BLaER1 (cell line): ENCODE measurements around the gene FHAD1.

Experiments
- H3K27ac ChIP-seq: shearing (Covaris generic); formaldehyde crosslinking; 2 replicates; pipeline ENCODE4 v1.8.1; 2022
- H3K27me3 ChIP-seq: shearing (Covaris generic); formaldehyde crosslinking; 2 replicates; pipeline ENCODE4 v1.8.1; 2022
- H3K36me3 ChIP-seq: shearing (Covaris generic); formaldehyde crosslinking; 2 replicates; pipeline ENCODE4 v1.8.1; 2022
- H3K4me1 ChIP-seq: shearing (Covaris generic); formaldehyde crosslinking; 2 replicates; pipeline ENCODE4 v1.8.1; 2022
- H3K4me2 ChIP-seq: shearing (Covaris generic); formaldehyde crosslinking; 2 replicates; pipeline ENCODE4 v1.8.1; 2022
- H3K4me3 ChIP-seq: shearing (Covaris generic); formaldehyde crosslinking; 2 replicates; pipeline ENCODE4 v1.8.1; 2022
- H3K9ac ChIP-seq: shearing (Covaris generic); formaldehyde crosslinking; 2 replicates; pipeline ENCODE4 v1.8.1; 2022
- H3K9me3 ChIP-seq: shearing (Covaris generic); formaldehyde crosslinking; 2 replicates; pipeline ENCODE4 v1.8.1; 2022
- H4K20me1 ChIP-seq: shearing (Covaris generic); formaldehyde crosslinking; 2 replicates; pipeline ENCODE4 v1.8.1; 2022
- Cebpa-rat ChIP-seq: shearing (Covaris generic); IDR thresholded peaks from 2 replicates; pipeline ENCODE4 v1.8.1; 2022

Gene FHAD1

DNA sequence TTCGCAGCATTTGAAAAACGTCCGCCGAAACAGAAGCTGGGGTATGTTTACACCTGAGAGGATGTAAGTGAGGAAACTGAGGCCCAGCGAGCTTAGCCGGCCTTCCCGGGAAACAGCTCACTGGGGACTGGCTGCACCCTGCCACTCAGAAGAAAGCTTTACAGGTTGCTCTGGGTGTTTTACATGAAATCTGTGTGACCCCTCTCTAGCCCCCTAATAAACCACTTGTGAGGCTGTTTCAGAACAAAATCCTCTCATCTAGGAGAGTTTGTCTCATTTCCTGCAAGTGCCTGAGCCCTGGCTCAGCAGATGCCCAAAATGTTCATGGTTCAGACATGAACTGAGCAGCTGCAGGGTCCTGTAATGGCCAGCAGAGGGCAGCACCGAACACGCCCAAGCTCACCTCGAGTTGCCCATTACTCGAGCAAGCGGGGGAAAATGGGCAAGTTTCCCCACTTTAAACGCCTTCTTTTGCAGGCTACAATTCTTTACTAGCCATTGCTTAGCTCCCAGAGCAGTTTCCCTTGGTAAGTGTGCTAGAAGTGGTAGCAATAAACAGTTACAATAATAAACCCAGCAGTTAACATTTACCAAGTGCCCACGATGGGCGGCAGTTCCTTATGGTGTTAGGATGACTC, 76.4 kb downstream of the FHAD1 start:
- TF ChIP-seq Cebpa-rat: no peak
- Histone ChIP-seq H3K4me3 (no peak overlapping the region), H4K20me1 (no peaks in the 10 kb centered on the region), H3K27me3 (no peaks in the 10 kb centered on the region), H3K9ac (no peak overlapping the region), H3K9me3 (peaks cover 5% of the 10 kb centered on the region), H3K4me1 (peaks cover 2% of the 10 kb centered on the region), H3K4me2 (no peak overlapping the region), H3K36me3 (no peaks in the 10 kb centered on the region), H3K27ac (no peak overlapping the region)

- Histone ChIP-seq H3K9me3 (peaks cover 5% of the 10 kb centered on the region), H4K20me1 (no peaks in the 10 kb centered on the region), H3K4me1 (peaks cover 9% of the 10 kb centered on the region), H3K27me3 (no peaks in the 10 kb centered on the region), H3K36me3 (no peaks in the 10 kb centered on the region), H3K4me3 (no peak overlapping the region), H3K4me2 (no peak overlapping the region), H3K27ac (no peak overlapping the region), H3K9ac (no peak overlapping the region)
- no peak for TF ChIP-seq Cebpa-rat
Observed at GRCh38 chr1:15323989-15324868, 77.2 kb downstream of the FHAD1 start.

DNA sequence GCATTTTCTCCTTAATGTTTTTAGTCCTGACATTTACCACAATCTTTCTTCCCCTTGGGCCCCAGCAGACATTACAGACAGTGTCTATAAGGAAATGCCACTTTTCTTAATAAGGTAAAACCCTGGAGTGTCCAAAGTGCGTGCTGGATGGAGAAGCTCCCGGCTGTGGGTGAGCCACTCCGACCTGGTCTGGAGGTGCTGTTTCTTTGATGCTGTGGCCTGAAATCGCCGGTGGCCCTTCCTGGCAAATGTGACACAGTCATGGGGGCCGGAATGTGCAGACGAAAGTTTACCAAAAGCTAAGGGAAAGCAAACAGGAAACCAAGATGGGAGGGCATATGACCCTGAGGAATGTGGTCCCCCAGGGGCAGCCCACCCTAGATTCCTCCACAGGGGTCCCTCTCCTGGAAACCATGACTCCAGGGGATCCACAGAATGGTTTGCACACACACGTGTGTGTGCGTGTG, 77.9 kb downstream of the FHAD1 start:
- H3K9me3 ChIP-seq: peaks cover 5% of the 10 kb centered on the region
- H3K4me3 ChIP-seq: no peak overlapping the region
- H3K4me2 ChIP-seq: no peak overlapping the region
- no peaks in the 10 kb centered on the region for H4K20me1 ChIP-seq
- H3K27me3 ChIP-seq: no peaks in the 10 kb centered on the region
- no peak overlapping the region for H3K27ac ChIP-seq
- H3K36me3 ChIP-seq: no peaks in the 10 kb centered on the region
- no peak overlapping the region for H3K9ac ChIP-seq
- H3K4me1 ChIP-seq: peaks cover 14% of the 10 kb centered on the region
- TF ChIP-seq Cebpa-rat: no peak

DNA sequence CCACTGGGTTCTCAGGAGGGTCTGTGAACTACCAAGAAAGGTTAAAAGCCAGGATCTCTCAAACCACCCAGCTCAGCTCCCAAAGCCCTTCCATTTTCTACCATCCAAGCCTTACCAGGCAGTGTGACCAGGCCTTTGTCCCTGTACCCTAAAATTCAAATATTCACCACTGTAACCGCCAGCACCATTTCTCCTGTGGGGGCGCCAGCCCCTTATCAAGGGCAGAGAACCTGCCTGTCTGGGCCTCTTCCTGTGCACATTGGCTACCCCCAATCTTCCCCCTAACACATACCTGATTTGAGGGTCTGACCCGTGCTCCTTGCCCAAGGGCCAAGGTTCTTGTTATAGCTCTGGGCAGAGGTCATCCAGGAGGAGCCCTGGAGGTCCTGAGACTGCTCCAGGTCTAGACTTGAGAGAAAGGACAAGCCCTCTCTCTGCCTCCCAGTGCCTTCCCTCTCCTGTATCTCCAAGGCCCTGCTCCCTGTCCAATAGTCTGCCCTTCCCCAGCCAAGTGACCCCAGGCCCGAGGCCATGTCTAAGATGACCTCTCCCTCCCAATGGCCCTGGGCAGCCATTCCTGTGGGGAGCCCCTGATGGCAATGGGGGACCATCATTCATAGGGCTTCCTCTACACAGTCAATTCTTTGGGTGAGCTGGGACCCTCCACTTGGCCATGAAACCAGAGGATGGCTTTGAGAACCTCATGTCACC, 78.5 kb downstream of the FHAD1 start:
- Histone ChIP-seq H3K27me3 (no peaks in the 10 kb centered on the region), H4K20me1 (no peaks in the 10 kb centered on the region), H3K27ac (no peak overlapping the region), H3K4me3 (no peak overlapping the region), H3K9ac (no peak overlapping the region), H3K36me3 (no peaks in the 10 kb centered on the region), H3K4me1 (peaks cover 14% of the 10 kb centered on the region), H3K4me2 (no peak overlapping the region), H3K9me3 (no peaks in the 10 kb centered on the region)
- no peak for TF ChIP-seq Cebpa-rat

DNA sequence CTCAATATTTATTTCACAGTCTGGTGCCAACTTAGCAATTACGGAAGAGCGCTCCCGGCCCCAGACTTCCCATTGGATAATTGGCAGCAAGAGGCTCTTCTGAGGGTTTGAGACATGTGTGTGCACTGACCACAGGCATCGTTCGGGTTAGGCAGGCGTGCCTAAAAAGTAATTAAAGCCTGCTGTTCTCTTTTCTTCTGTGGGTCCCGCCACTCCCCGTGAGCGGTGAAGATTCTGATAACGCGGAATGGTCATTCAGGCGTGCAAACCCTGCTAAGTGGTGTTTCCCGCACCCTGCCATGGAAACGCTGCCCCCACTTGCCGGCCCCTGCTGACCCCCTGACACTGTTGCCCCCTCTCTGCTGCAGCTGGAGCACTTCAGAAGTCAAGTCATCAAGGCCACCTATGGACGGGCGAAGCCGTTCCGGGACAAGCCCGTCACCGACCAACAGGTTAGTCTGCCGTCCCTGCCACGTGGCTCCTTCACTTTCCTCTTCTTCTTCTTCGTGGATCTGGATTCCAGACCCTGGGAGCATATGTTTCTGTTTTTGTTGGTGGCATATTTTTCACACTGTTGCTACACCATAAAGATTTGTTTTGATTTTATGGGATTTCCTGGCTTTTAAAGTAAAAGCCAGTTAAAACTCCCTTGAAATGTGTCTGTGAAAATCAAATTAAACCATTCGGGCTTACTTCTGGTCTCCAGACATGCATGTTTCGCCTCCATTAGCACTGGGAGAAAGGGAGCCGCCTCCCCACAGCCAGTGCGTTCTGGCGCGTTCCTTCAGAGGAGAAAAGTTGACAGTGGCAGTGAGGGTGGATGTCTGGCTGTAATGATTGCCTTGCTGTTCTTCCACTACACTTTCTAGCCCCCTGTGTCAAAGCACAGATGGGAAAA, 79.9 kb downstream of the FHAD1 start:
- no peaks in the 10 kb centered on the region for H3K36me3 ChIP-seq
- no peak for TF ChIP-seq Cebpa-rat
- no peak overlapping the region for H3K9ac ChIP-seq
- no peaks in the 10 kb centered on the region for H3K9me3 ChIP-seq
- H3K4me2 ChIP-seq: no peak overlapping the region
- no peaks in the 10 kb centered on the region for H4K20me1 ChIP-seq
- H3K27me3 ChIP-seq: no peaks in the 10 kb centered on the region
- H3K4me3 ChIP-seq: no peak overlapping the region
- H3K27ac ChIP-seq: no peak overlapping the region
- peaks cover 14% of the 10 kb centered on the region for H3K4me1 ChIP-seq

DNA sequence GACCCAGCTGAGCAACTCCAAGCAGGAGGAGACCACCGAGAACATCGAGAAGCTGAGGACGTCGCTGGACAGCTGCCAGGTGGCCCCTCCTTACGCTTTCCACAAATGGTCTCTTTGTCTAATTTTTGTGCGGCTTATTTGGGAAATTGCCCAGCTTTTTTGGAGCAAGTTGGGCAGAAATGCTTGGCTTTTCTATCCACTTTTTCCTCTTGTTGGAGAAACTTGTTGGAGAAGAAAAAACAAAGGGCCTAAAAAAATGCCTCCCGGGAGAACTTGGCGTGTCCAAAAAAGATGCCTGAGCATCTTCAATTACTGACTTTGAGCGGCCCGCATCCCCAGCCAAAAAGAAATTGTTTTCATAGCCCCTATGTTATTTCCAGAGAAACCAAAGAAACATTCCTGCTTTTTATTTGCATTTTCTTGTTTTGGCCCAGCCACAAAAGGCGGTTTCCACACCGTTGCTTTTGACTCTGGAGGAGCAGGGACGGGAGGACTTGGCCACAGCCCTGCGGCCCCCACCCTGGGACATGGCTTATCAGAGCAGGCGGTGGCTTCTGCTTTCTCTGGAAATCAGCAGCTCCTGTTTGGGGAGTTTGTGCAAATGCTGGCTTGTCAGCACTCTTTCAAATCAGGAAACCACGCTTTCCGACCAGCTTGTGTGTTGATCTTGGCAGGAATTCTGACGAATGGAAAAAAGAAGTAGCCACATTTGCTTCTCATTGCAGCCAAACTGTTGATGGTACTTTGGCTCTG, 81.5 kb downstream of the FHAD1 start:
- Histone ChIP-seq H3K27me3 (no peaks in the 10 kb centered on the region), H3K4me2 (peak overlapping the region; percentile 52), H3K9me3 (no peaks in the 10 kb centered on the region), H3K4me1 (peaks cover 14% of the 10 kb centered on the region), H3K9ac (no peak overlapping the region), H3K27ac (no peak overlapping the region), H3K36me3 (no peaks in the 10 kb centered on the region), H3K4me3 (no peak overlapping the region), H4K20me1 (no peaks in the 10 kb centered on the region)
- no peak for TF ChIP-seq Cebpa-rat

- no peak for TF ChIP-seq Cebpa-rat
- Histone ChIP-seq H3K27me3 (no peaks in the 10 kb centered on the region), H3K9me3 (no peaks in the 10 kb centered on the region), H4K20me1 (no peaks in the 10 kb centered on the region), H3K4me1 (peaks cover 14% of the 10 kb centered on the region), H3K9ac (no peak overlapping the region), H3K4me3 (no peak overlapping the region), H3K4me2 (peak overlapping the region; percentile 52), H3K36me3 (no peaks in the 10 kb centered on the region), H3K27ac (no peak overlapping the region)
Observed at GRCh38 chr1:15329104-15329820, 82.2 kb downstream of the FHAD1 start.

DNA sequence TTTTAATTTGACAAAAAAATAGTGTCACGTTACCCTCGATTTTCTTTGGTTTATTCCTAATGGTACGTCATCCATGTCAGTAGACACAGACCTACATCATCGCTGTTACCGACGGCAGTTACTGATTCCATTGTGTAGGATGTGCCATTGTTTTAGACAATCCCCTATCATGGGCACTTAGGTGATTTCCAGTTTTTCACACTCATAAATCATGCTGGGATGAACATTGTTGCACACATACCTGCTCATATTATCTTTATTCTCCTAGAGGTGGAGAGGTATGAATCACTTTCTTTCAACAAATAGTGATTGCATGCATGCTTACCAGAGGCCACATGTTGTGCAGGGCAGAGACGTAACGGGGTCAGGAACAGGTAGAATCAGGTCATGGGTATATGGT, 83.0 kb downstream of the FHAD1 start:
- TF ChIP-seq Cebpa-rat: no peak
- Histone ChIP-seq H3K4me2 (no peak overlapping the region), H3K4me3 (no peak overlapping the region), H3K27ac (no peak overlapping the region), H3K4me1 (peaks cover 14% of the 10 kb centered on the region), H3K9ac (no peak overlapping the region), H3K27me3 (no peaks in the 10 kb centered on the region), H4K20me1 (no peaks in the 10 kb centered on the region), H3K36me3 (no peaks in the 10 kb centered on the region), H3K9me3 (no peaks in the 10 kb centered on the region)
